Non-pigmented ciliary epithelial cell (primary cell): Measurements from ENCODE around the gene RPE.

Source experiments
- DNase-seq: peaks from one replicate; pipeline ENCODE4 v3.0.0-alpha.2; 2010; ENCODE audit warnings: low read depth

Gene RPE

GRCh38 chr2:210002158-210003157, at the start of gene RPE:
Gene RPE (plus strand): TSS chr2:210002638. CDS start chr2:210002662, 24 bp downstream.
- peak; percentile 68 for DNase-seq

GRCh38 chr2:209956271-209956670, 46.2 kb upstream of the RPE start:
- DNase-seq: no peak

GRCh38 chr2:209958016-209958415, 44.4 kb upstream of the RPE start:
- no peak for DNase-seq

- DNase-seq: no peak
These were observed 42.4 kb upstream of the RPE start for GRCh38 chr2:209960045-209960444.

GRCh38 chr2:209960676-209961630, 41.5 kb upstream of the RPE start:
- DNase-seq: peak; percentile 36

GRCh38 chr2:209965723-209966122, 36.7 kb upstream of the RPE start:
- no peak for DNase-seq

- DNase-seq: no peak
These were observed 32.7 kb upstream of the RPE start for GRCh38 chr2:209969692-209970091.

- no peak for DNase-seq
These were observed 32.2 kb upstream of the RPE start for GRCh38 chr2:209970271-209970670.

- DNase-seq: no peak
These were observed 31.7 kb upstream of the RPE start for GRCh38 chr2:209970711-209971110.

GRCh38 chr2:209973328-209973727, 29.1 kb upstream of the RPE start:
- no peak for DNase-seq

GRCh38 chr2:209974576-209974975, 27.9 kb upstream of the RPE start:
- no peak for DNase-seq

GRCh38 chr2:209976698-209977385, 25.6 kb upstream of the RPE start:
- no peak for DNase-seq

- no peak for DNase-seq
These were observed 24.8 kb upstream of the RPE start for GRCh38 chr2:209977386-209978239.

GRCh38 chr2:209984291-209984690, 18.1 kb upstream of the RPE start:
- DNase-seq: no peak

GRCh38 chr2:209985874-209986273, 16.6 kb upstream of the RPE start:
- no peak for DNase-seq

- DNase-seq: no peak
These were observed 16.0 kb upstream of the RPE start for GRCh38 chr2:209986415-209986814.

GRCh38 chr2:209988010-209988409, 14.4 kb upstream of the RPE start:
- no peak for DNase-seq

GRCh38 chr2:209990838-209991237, 11.6 kb upstream of the RPE start:
- DNase-seq: no peak

GRCh38 chr2:209993968-209994367, 8.5 kb upstream of the RPE start:
- no peak for DNase-seq

GRCh38 chr2:209998596-209998995, 3.8 kb upstream of the RPE start:
- no peak for DNase-seq
